Airway epithelial cell (primary cell): ENCODE measurements around the gene C14orf119. TPM values are rescaled to one million over a fixed set of nuclear protein-coding genes. Genes with fewer than 3 reads are reported as not detected.

Experiments used
- total RNA-seq: library from RNA; depleted of rRNA; stranded (reverse); fragments of >200 nt; gene quantifications from 2 replicates; pipeline ENCODE4 v1.2.3, GENCODE V29; 2015

C14orf119 gene, protein sequence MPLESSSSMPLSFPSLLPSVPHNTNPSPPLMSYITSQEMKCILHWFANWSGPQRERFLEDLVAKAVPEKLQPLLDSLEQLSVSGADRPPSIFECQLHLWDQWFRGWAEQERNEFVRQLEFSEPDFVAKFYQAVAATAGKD
- total RNA-seq = 31.6 and 42.5 TPM in 2 replicates

DNA sequence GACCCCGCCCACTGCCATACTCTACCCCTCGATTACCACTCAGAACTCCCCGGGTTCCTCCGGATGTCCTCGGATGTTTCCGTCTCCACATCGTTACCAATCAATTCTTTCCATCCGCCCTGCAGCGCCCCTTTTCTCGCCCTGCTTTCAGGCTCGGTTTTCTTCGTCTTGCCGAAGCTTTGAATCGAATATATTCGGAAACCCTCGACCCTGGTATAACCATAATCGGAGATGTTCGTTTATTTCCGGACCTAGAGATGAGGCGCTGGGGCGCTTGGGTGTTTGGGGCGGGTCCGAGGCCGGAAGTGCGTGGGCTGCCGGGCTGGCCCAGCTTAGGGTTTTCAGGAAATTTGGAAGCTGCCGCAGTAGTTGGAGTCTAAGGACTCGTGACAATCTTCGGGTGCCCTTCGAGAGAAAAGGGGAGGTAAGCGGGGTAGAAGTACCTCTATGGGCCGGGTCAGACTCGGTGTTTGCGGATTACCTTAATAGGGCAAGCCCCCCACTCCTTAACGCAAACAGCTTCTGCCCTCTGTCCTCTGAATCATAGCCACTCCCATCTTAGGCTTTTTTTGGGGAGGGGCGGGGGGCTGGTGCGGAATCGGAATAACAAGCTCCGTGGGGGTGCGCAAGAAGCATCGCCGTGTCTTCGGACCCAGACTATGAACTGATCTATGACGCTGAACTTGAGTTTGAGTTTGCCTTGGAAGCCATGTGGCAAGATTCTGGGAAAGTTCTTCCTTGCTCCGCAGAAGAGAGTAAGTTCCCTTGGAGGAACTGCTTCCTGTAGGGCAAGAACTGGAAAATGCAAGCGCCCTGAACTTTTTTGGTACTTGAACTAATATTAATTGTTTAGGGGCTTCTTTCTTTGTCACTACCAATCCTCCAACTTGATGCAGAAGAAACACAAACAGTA lies at the start of gene C14orf119:
Gene C14orf119 (plus strand): TSS at position 310 of the 913 bp plus-strand sequence. CDS start 2,154 bp downstream, outside the sequence.

DNA sequence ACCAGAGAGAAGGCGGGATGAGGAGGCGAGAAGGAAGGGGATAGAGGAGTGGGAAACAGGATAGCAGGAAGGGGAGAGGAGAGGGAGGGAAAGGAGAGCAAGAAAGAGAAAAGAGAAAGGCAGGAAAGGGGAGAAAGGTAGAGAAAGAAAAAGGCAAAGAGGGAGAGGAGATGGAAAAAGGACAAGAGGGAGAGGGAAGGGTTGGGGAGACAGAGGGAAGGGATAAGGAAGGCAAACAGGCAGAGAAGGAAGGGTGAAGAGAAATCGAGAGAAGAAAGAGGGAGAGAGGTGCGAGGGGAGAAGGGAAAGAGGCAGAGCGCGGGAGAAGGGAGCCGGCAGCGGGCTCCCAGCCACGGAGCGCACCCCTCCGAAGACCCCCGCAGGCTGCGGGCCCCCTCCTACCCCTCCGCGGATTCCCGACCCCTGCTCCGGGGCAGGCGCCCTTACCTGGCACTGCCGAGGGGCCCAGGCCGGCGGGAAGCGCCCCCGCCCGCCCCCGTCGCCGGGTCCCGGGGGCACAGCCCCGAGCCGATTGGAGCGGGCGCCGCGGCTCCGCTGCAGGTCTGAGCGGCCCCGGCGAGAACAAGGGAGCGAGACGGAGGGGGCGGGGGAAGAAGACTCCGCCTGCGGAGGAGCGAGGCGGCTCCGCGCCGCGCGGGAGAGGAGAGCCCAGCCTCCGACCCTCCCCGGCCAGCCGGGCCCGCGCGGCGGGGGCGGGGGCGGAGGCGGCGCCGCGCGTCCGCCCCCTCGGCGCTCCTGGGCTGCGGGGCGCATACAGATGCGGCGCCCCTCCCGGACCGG lies 38.1 kb upstream of the C14orf119 start, which contains the start of gene CDH24:
Gene CDH24 (minus strand): TSS at position 565 of the 801 bp plus-strand sequence. CDS start 1,787 bp downstream, outside the sequence.

DNA sequence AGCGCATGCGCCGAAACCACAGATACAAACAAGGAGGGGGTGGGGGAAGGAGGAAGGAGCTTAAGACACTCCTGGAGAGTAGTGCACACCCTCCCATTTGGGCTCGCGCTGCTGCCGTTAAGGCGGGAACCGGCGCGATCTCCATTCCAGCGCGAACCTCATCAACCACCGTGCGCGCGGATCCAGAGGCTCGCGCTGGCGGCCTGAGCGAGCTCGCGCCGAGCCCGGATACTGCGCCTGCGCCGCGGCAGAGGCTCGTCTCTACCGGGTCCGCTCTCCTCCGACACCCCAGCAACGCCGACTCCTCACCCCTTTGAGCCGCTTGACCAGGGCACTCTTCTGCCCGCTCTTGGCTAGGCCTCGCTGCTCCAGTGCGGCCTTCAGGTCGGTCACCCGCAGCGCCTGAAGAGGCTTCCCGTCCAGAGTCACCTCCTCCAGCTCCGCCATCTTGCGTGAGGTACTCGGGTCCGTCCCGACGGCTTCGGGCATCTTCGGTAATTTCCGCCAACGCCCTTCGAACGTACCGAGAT lies 574 bp upstream of the C14orf119 start, which contains the start of gene ACIN1:
Gene ACIN1 (minus strand): TSS at position 471 of the 530 bp plus-strand sequence. CDS start 24 bp downstream, at position 447.

DNA sequence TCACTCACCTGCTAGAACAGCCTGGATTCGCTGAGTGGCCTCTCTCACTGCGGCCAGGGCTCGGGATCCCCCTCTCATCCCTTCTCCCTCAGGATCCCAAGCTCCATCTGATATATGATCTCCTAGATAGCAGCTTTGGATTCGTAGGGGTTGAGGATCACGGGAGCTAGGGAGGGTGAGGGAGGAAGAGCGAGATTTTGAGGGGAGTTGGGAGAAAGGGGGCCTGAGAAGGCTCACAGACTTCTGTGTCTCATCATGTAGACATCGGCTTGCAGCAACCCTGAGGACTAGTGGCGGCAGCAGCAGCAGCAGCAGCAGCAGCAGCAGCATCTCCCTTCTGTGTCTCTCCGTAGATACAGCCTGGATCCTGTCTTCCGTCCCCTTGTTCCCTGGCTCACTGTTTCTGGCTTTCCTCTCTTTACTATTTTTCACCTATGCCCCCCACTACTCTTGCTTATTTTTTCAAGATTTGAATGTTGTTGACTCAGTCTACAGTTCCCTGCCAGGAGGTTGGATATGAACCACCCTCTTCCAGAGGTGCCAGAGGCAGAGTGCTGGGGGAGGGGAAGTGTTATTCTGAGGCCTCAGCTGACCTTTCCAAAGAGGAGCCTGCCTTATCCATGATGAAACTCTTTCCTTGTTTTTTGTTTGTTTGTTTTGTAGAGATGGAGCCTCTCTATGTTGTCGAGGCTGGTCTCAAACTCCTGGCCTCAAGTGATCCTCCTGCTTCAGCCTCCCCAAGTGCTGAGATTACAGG lies 9.5 kb downstream of the C14orf119 start, which contains the start of gene CIROP:
Gene CIROP (minus strand): TSS at position 399 of the 757 bp plus-strand sequence. CDS start 69 bp downstream, at position 330.

DNA sequence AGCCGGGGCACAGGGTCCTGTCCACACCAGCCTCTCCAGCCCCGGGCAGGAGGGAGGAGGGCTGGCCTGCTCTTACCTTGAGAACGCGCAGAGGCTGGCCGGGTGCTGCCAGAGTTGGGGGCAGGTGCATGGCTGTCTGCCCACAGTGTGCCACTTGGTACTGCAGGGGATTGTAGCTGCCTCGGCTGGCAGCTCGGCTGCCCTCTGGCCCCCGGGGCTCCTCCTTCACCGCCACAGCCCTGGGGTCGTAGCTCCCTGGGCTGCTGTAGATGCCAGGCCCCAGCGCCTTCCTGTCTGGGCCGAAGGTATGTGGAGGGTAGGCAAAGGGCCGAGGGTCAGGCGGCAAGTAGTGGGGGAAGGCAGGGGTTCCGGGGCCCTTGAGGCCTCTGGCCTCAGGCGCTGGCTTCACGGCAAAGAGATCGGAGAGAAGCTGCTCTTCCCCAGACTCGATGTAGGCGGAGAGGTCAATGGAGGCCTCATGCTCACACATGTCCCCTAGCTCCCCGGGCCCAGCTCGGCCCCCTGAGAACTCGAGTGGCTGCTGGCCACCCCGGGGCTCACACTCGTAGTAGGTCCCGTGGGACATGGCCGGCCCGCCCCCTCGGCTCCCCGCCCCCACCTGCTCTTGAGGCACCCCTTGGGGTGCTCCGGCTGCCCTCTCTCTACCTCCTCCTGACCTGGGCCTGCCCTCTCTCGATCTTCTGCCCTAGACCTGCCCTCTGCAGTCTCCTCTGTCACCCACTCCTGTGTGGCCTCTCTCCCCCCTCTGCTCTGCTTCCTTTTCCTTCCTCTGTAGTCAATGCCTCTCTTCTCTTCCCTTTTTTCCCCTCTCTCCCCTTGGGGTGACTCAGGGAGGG lies 23.4 kb downstream of the C14orf119 start, which contains the start of gene CEBPE:
Gene CEBPE (minus strand): TSS at position 750 of the 857 bp plus-strand sequence. CDS start 164 bp downstream, at position 586.

Other genes starting within 250 kb of the C14orf119 start
- gene LRP10, start 223.8 kb upstream of the C14orf119 start, total RNA-seq = 88.7 and 93.0 TPM in 2 replicates
- 0.21 and 0.28 TPM in 2 replicates for gene REM2, start 212.3 kb upstream of the C14orf119 start, total RNA-seq
- 49.5 and 57.9 TPM in 2 replicates for gene RBM23, start 176.4 kb upstream of the C14orf119 start, total RNA-seq
- 63.0 and 97.8 TPM in 2 replicates for gene PRMT5, start 166.1 kb upstream of the C14orf119 start, total RNA-seq
- gene HAUS4, start 138.4 kb upstream of the C14orf119 start, total RNA-seq = 48.7 and 66.1 TPM in 2 replicates
- 117 and 141 TPM in 2 replicates for gene AJUBA, start 113.0 kb upstream of the C14orf119 start, total RNA-seq
- gene C14orf93, start 85.4 kb upstream of the C14orf119 start, total RNA-seq = 8.9 and 12.2 TPM in 2 replicates
- 344 and 395 TPM in 2 replicates for gene PSMB5, start 60.6 kb upstream of the C14orf119 start, total RNA-seq
- not detected in 2 replicates for gene PSMB11, start 53.3 kb upstream of the C14orf119 start, total RNA-seq
- 7.3 and 9.8 TPM in 2 replicates for gene CDH24, start 38.0 kb upstream of the C14orf119 start, total RNA-seq
- 60.9 and 67.5 TPM in 2 replicates for gene ACIN1, start 369 bp upstream of the C14orf119 start, total RNA-seq
- gene CIROP, start 9.5 kb downstream of the C14orf119 start, total RNA-seq = not detected in 2 replicates
- not detected in 2 replicates for gene CEBPE, start 23.8 kb downstream of the C14orf119 start, total RNA-seq
- gene SLC7A8, start 88.2 kb downstream of the C14orf119 start, total RNA-seq = 12.0 and 19.0 TPM in 2 replicates
- not detected in 2 replicates for gene RNF212B, start 142.4 kb downstream of the C14orf119 start, total RNA-seq
- gene HOMEZ, start 190.6 kb downstream of the C14orf119 start, total RNA-seq = 12.8 and 15.2 TPM in 2 replicates
- gene PPP1R3E, start 207.4 kb downstream of the C14orf119 start, total RNA-seq = 2.4 and 7.5 TPM in 2 replicates
- gene BCL2L2, start 211.3 kb downstream of the C14orf119 start, total RNA-seq = 15.5 and 21.9 TPM in 2 replicates
- 41.6 and 51.3 TPM in 2 replicates for gene PABPN1, start 226.0 kb downstream of the C14orf119 start, total RNA-seq